Activated T-cell treated with anti-CD3 and anti-CD28 coated beads for 24 hours (primary cell): ENCODE measurements around the gene PIGO.
A peak's percentile ranks its signal among the peaks of the same experiment; 100 is the strongest.

Experiments used
- DNase-seq: peaks from one replicate; pipeline ENCODE4 v3.0.0-alpha.2; 2020; ENCODE audit warnings: low read depth

PIGO gene

DNA sequence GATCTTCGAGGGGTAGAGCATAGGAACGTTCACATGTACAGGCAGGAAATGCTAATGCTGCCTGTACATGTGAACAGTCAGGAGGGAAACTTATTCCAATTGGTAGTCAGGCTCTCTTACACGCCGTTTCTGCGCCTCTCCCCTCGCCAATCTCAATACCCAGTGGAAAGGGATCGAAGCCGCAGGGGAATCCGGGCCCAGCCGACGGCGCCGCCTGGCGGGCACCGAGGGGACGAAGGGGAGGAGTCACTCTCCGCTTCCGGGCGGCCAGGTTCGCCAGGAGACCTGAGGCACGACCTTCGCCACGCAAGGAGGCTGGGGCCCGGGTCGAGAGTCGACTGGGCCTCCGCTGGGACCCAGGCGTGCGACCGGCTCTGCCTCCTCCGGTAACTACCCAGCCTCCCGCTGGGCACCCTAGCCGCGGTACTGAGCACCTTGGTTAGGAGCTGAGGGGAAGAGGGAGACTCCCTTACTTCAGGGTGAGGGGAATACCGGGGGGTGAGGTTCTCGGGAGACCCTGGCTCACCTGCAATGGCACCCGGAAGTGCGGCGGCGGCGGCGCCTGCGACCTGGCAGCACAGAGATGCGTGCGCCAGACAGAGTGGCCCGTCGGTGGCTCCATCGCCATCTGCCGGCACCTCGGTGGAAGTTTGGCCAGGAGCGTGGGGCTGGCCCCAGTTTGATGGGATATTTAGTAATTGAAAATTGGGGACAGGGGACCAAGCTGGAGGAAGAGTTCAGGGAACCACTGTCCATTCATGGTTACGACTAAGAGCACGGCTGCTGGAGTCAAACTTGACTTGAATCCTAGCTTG lies at the start of gene PIGO:
Gene PIGO (minus strand): TSS at position 557 of the 815 bp plus-strand sequence. CDS start 1,026 bp downstream, outside the sequence.
- peak; percentile 87 for DNase-seq

GRCh38 chr9:35142037-35142436 lies 45.6 kb upstream of the PIGO start:
- DNase-seq = no peak

DNA sequence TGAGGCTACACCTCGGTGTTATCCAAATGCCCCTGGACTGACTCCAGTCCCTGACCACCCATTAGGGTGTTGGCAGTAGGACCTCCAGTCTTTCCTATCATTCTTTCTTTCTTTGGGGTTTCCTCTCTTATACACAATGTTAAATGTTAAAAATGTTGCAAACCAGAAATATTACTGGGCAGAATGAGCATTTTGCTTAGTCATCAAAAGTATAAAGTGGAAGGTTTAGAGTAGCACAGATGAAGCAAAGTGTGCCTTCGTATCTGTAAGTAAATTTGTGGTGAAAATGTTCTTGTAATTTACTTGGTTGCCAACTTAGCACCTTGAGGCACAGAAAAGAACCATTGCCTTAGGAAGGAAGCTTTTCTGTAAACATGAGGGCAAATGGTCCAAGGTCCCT lies 43.7 kb upstream of the PIGO start:
- no peak for DNase-seq

- DNase-seq = no peak
These were observed 40.5 kb upstream of the PIGO start for GRCh38 chr9:35136866-35137265.

- DNase-seq = no peak
These were observed 39.6 kb upstream of the PIGO start for GRCh38 chr9:35135988-35136387.

DNA sequence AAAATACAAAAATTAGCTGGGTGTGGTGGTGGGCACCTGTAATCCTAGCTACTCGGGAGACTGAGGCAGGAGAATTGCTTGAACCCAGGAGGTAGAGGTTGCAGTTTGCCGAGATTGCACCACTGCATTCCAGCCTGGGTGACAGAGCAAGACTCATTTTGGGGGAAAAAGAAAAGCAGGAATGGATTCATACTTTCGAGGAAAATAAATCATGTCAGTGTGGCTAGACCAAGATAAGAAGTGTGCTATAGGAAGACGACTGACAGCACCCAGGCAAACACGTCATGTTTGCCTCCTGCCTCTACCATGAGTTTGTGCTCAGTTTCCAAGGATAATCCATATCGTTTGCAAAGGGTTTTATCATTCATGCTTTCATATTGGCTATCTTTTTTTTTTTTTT lies 38.5 kb upstream of the PIGO start:
- DNase-seq = no peak

DNA sequence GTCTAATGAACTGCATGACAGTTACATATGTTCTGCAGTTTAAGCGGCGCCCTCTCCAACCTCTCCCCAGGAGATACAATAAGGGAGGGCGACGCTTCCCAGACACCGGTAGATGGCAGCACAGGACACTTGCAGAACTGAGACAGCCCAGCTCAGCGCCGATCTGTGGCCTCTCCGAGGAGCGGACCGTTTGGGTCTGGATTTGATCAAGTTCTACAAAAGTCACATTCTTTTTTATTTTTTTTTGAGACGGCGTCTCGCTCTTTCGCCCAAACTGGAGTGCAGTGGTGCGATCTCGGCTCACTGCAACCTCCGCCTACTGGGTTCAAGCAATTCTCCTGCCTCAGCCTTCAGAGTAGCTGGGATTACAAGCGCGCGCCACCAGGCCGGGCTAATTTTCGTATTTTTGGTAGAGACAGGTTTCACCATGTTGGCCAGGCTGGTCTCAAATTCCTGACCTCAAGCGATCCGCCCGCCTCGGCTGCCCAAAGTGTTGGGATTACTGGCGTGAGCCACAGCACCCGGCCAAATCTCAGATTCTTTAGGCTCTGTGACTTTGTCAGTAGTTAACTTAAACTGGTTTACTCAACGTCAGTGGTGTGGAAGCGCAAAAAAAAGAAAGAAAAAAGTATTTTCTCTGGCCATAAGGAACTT lies 20.6 kb upstream of the PIGO start:
- DNase-seq = peak; percentile 83

GRCh38 chr9:35116539-35116897 lies 20.1 kb upstream of the PIGO start:
- DNase-seq = no peak

DNA sequence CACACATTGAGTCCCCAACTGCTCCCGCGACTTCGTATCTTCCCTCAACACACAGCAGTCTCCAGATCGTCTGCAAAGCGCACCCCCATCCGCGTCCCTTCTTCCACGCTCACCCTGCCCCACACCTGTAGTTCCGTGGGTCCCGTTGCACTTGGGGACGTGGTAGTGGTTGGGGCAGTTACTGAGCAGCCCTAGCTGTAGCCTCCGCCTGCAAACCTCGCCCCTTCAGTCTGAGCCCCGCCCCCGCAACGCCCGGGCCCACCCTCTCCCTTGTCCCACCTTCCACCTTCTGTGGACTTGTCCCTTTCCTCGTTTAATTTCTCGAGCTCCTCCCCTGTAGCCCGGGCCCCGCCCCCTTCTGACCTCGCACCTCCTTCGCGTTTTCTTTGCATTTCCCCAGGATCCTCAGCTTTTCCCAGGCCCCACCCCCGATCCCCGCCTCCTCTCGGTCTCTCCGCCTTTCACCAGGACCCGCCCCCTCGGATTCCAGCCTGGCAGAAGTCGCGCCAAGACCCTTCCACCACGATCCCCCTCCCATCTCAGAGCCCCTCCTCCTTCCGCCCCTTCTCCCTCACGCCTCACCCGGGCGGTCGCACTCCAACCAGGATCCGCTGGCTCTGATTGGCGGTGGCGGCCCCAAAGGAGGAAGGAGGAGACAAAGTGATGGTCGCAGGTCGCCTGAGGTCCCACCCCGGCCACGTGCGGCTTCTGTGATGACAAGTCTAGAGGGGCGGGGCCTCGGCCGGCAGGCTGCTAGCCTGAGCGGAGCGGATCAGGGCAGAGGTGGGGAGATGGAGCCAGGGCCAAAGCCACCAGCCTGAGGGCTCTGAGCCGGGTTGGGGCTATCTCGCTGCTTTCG lies 19.5 kb upstream of the PIGO start, which contains the start of gene ATOSB:
Gene ATOSB (minus strand): TSS at position 183 of the 859 bp plus-strand sequence. CDS start 7,588 bp downstream, outside the sequence.
- peak; percentile 90 for DNase-seq

- DNase-seq = no peak
These were observed 18.6 kb upstream of the PIGO start for GRCh38 chr9:35114840-35115628.

DNA sequence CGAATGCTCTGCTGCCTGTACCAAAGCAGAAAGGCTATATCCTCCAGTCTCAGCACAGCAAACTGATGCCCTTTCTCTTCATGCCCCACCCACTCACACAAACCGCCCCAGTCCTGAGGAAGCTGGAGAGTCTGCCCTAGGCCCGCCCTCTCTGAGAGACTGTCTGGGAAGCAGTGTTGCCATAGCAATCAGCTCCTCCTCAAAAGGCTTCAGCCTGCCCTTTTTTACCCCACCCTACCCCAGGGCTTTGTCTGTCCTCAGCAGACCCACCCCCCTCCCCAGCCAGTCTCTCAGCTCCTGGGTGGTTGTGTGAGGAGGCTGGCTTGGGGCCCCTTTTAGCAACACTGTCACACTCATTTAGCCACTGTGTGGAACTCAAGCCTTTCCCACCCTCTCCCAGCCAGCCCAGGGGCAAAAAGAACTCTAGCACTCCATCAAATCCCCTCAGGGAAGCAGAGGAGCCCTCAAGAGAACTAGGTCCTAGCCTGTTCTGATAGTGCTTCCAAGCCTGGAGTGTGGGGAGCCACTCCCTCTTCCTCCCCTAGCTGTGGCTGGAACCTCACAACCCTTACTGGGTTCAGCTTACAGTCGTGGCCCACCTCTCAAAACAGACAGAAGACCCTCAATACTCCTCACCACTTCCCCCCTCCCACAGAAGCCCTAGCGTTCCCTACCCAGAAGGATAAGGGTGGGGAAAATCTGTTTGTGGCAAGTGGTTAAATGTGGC lies 17.9 kb upstream of the PIGO start:
- DNase-seq = peak; percentile 54

GRCh38 chr9:35112257-35113020 lies 16.0 kb upstream of the PIGO start:
- no peak for DNase-seq

DNA sequence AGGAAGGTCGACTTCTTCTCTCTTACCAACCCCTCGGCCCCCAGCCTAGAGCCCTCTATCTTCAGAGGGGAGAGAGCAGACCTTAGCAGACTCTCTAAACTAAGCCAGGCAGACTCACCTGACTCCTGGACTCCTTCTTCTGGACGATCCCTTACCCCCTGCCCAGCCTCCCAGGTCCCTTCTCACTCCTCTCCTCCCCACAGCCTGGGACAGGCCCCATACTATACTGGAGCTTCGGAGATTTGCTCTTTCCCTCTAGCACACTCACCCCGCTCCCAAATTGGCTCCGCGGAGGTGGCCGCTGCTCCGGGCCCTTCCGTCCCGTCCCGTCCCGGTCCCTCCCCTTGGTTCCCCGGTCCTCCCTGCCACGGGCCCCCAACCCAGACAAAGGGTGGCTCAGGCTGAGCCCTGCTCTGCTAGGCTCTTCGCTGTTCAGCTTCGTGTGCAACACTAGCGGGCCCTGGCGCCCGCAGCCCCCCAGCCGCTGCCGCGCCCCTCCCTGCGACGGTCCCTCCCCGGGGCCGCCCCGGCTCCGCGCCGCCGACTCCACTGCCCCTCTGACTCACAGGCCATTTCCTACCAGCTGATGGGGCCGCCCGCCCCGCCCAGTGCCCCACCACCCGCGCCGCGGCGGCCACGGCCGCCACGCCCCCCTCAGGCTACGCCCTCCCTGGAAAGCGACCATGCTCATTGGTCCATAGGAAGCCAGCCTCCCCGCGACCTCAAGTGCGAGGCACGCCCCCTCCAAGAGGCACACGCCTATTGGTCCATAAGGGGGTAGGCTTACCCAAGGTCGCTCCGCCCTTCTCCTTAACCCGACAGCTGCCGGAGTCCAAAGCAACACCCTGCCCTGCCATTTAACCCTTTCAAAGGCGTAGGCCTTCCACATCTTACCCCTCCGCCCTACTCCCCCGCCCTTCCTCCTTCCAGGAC lies 14.9 kb upstream of the PIGO start:
- peak; percentile 93 for DNase-seq

DNA sequence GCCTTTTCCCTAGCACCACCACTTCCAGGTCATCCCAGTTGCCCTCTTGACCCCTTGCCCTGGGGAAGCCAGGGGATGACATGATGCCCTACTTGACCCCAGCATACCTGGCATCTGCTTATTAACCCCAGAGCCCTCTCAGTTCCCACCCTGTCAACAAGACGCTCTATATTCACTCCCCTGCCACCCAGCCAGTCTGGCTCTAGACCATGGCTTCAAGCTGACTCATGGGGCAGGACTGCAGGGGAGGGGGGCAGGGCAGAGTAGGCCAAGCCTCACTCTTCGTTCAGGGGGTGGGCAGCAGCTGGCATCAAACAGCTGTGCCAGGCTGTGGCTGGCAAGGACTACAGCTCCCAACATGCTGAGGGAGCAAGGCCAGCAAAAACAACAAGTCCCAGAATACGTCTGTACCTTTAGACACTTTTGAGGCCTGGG lies 14.0 kb upstream of the PIGO start:
- DNase-seq = no peak

DNA sequence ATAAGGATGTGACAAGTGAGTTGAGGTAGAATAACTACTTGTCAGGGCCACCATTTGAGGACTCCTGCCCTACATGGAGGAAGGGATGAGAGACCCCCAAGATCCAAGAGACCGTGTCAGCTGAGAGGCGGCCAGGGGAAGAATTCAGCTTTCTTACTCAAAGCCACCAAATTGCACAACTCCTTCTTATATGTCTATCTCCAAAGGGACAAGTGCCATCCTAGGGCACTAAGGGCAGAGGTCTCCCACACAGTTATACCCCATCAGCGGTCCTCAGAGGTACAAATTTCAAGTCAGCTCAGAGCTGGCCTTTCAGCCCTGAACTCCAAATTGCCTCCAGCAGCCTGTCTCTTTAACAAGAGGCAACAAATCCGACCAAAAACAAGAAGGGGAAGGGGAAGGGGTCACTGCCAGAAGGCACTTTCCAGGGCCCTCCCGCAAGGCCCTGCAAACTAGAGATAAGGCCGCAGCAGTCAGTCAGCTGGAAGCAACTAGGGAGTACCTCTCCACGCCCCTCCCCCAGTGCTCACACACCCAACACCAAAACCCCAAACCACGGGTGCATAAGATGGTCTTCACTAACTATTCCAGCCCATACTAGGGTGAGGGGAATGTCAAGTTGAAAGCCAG lies 12.7 kb upstream of the PIGO start:
- no peak for DNase-seq

DNA sequence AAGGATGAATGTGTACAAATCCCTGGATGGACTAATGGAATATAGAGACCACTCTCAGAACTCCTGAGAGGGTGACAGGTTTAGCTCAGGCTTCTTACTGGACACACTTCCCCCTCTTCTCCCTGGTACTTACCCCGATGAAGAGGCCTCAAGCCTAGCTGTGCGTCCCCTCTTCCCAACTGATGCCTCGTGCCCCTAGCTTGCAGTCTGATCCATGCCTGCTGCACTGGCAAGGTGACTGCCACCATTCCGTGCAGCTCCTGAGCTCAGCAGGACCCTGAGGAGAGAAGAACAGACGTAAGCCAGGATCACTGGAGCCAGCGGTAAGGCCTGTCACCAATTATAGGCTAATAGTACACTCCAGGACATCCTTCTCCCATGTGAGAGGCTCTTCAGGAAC lies 12.1 kb upstream of the PIGO start:
- DNase-seq = no peak

DNA sequence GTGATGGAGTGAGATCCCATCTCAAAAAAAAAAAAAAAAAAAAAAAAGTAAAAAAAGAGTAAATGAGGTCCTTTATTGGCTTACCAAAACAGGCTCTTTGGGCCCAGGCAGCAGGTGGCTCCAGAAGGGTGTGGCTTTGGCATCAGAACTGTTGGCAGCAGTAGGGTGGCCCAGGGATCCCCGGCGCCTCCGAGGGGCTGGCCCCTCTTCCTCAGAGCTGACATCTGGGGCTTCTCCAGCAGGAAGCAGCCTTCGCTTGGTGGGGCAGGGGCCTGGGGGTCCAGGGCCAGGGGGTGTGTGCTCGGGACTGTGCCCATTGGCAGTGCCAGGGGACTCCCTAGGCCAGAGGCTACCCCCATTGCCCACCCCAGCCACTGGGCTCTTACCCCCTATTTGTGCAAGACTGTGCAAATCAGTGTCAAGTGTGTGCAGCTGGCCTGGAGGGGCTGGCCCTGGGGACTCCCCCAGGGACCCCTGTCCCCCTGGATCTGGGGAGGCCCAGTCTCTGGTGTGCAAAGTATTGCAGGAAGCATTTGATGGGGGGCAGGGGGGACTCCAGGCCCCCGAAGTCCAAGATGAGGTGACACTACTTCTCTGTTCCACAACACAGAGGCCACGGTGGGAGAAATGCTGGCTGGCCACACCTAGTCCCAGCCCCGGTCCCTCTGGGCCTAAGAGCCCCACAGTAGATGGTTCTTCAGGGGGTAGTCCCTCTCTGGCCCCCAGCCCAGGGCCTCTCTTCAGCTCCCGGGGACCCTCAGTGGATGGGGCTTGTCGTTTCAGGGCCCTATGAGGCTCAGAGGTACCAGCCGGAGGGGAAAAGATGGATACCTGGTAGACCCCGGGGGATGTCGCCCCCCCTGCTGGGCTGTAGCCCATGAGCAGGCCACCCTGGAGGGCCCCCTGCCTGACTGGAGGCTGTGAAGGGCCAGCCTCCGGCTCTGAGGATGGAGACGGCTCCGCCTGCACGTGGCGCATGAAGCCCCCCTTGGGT lies 11.2 kb upstream of the PIGO start:
- no peak for DNase-seq
